Spleen (tissue), 7 donors: Measurements from ENCODE around the gene PBX1.

Source experiments
- CTCF ChIP-seq, 11 experiments: fragments of 200-600 bp in 7 of 11; fragments of 450-650 bp in 4 of 11; sonication (generic) in 4 of 11; IDR thresholded peaks in 8 of 11; conservative IDR thresholded peaks in 3 of 11; 1 replicate in 7 of 11; 2 replicates in 4 of 11; pipeline versions ENCODE4 v1.4.0 to v1.8.0; 2016 to 2021; ENCODE audit warnings: antibody characterized with exemption in 11 of 11, inconsistent platforms in 4 of 11, mild to moderate bottlenecking in 1 of 11
- POLR2AphosphoS5 ChIP-seq, 3 donors: sonication (generic); formaldehyde crosslinking; IDR thresholded peaks; one replicate each; pipeline ENCODE4 v1.5.1; 2017; ENCODE audit warnings: antibody characterized with exemption in 3 of 3
- donor health status: DM: no; HTN: no; CAD: no; lungs with moderate emphysema.
- donor health status: DM: no; HTN: no; CAD: no.
- donor health status: DM: no; HTN: no; CAD: no.

- TF ChIP-seq CTCF (IDR thresholded peaks at IDR 0.05 in 8 of 11, conservative IDR thresholded peaks at IDR 0.05 in 3 of 11) (no peak), POLR2AphosphoS5 (IDR thresholded peaks at IDR 0.05) (no peak)
These were observed 50.1 kb downstream of the PBX1 start for GRCh38 chr1:164609089-164609488.
